GM18909 (cell line): ENCODE results near the gene HIVEP1.

Experiments
- ATAC-seq: cut with Tn5 transposase; IDR thresholded peaks from one replicate; pipeline ENCODE4 v1.9.1; 2021; ENCODE audit warnings: mild to moderate bottlenecking; ENCODE audit not compliant: unreplicated experiment, poor library complexity

The HIVEP1 gene

GRCh38 chr6:11989386-11989785 lies 22.7 kb upstream of the HIVEP1 start:
- ATAC-seq: no peak

GRCh38 chr6:11992086-11992485 lies 20.0 kb upstream of the HIVEP1 start:
- no peak for ATAC-seq

- ATAC-seq: no peak
Measured at GRCh38 chr6:11994875-11995461, 17.1 kb upstream of the HIVEP1 start.

GRCh38 chr6:11996751-11997150 lies 15.4 kb upstream of the HIVEP1 start:
- ATAC-seq: no peak

GRCh38 chr6:11999246-11999645 lies 12.9 kb upstream of the HIVEP1 start:
- ATAC-seq: no peak

GRCh38 chr6:12000174-12000573 lies 11.9 kb upstream of the HIVEP1 start:
- no peak for ATAC-seq

- ATAC-seq: no peak
Measured at GRCh38 chr6:12001004-12001705, 11.0 kb upstream of the HIVEP1 start.

- no peak for ATAC-seq
Measured at GRCh38 chr6:12001706-12002435, 10.2 kb upstream of the HIVEP1 start.

- ATAC-seq: no peak
Measured at GRCh38 chr6:12007473-12007872, 4.6 kb upstream of the HIVEP1 start.

GRCh38 chr6:12007887-12008286 lies 4.2 kb upstream of the HIVEP1 start:
- no peak for ATAC-seq

- ATAC-seq: peak; percentile 40
Measured at GRCh38 chr6:12008366-12009179, 3.5 kb upstream of the HIVEP1 start.

- ATAC-seq: no peak
Measured at GRCh38 chr6:12009180-12009685, 2.9 kb upstream of the HIVEP1 start.

GRCh38 chr6:12009876-12010634 lies 2.1 kb upstream of the HIVEP1 start:
- no peak for ATAC-seq

- peak; percentile 33 for ATAC-seq
Measured at GRCh38 chr6:12010635-12011275, 1.4 kb upstream of the HIVEP1 start.

GRCh38 chr6:12011276-12012037 lies 655 bp upstream of the HIVEP1 start:
- peak; percentile 57 for ATAC-seq

- no peak for ATAC-seq
Measured at GRCh38 chr6:12012558-12013306, 620 bp downstream of the HIVEP1 start.

- ATAC-seq: no peak
Measured at GRCh38 chr6:12013307-12013719, 1.2 kb downstream of the HIVEP1 start.
